Colonic mucosa (tissue), 4 donors: ENCODE data around the gene THSD7B. TPM values are rescaled to one million over a fixed set of nuclear protein-coding genes. Genes with fewer than 3 reads are reported as not detected.
A peak's percentile ranks its signal among the peaks of the same experiment; 100 is the strongest.

Experiments used
- DNase-seq: peaks from one replicate; pipeline ENCODE4 v3.0.0-alpha.2; 2020
- H3K27ac ChIP-seq: fragments of 200-600 bp; one replicate; pipeline ENCODE4 v1.8.0; 2021
- H3K27me3 ChIP-seq: fragments of 200-600 bp; one replicate; pipeline ENCODE4 v1.8.0; 2021
- H3K36me3 ChIP-seq: fragments of 200-600 bp; one replicate; pipeline ENCODE4 v1.8.0; 2021
- H3K4me1 ChIP-seq: fragments of 200-600 bp; one replicate; pipeline ENCODE4 v1.8.0; 2021; ENCODE audit warnings: mild to moderate bottlenecking
- H3K4me3 ChIP-seq: fragments of 200-600 bp; one replicate; pipeline ENCODE4 v1.8.0; 2021
- H3K9ac ChIP-seq, 2 donors: one replicate each; pipeline ENCODE4 v1.7.0; 2013; ENCODE audit warnings: control low read depth in 2 of 2, low read depth in 2 of 2, low read length in 2 of 2
- H3K9me3 ChIP-seq: fragments of 200-600 bp; one replicate; pipeline ENCODE4 v1.8.0; 2021
- CTCF ChIP-seq: fragments of 200-600 bp; IDR thresholded peaks from one replicate; pipeline ENCODE4 v1.8.0; 2022; ENCODE audit warnings: antibody characterized with exemption, mild to moderate bottlenecking
- intact Hi-C: fragments of 100-400 bp; cut with DNase I; formaldehyde crosslinking; loops from one replicate; pipeline ENCODE4 v1.14.1; 2022
- total RNA-seq, 2 donors: library from RNA; stranded (reverse); fragmentation: NEBNext Ultra II Directional in 1 of 2; extraction: Animal tissue kit (Norgen Biotek cat#: 25700) in 1 of 2; gene quantifications; one replicate each; pipeline ENCODE4 v1.2.1, GENCODE V29; 2021
- donor health status: healthy.
- donor health status: DM: no; HTN: no; CAD: no.
- donor health status: DM: no; HTN: no; CAD: no.

THSD7B gene
- total RNA-seq, 2 donors from 2014 or later, result 0.05 to 0.29 TPM

GRCh38 chr2:136766073-136766404, 694 bp downstream of the THSD7B start:
- H3K9ac ChIP-seq, result no peak overlapping the region
- H3K9me3 ChIP-seq, result no peaks in the 10 kb centered on the region
- intact Hi-C loops, result no loop called here
- H3K27ac ChIP-seq, result no peak overlapping the region
- H3K27me3 ChIP-seq, result peaks cover 28% of the 10 kb centered on the region
- H3K36me3 ChIP-seq, result no peaks in the 10 kb centered on the region
- no peak for DNase-seq
- H3K4me3 ChIP-seq, result peak overlapping the region; percentile 11
- no peak for TF ChIP-seq CTCF
- H3K4me1 ChIP-seq, result no peaks in the 10 kb centered on the region

GRCh38 chr2:136767030-136767429, 1.7 kb downstream of the THSD7B start:
- no peak for TF ChIP-seq CTCF
- H3K27me3 ChIP-seq, result peaks cover 28% of the 10 kb centered on the region
- H3K27ac ChIP-seq, result no peak overlapping the region
- H3K4me3 ChIP-seq, result no peak overlapping the region
- DNase-seq, result no peak
- no peaks in the 10 kb centered on the region for H3K9me3 ChIP-seq
- H3K36me3 ChIP-seq, result no peaks in the 10 kb centered on the region
- H3K9ac ChIP-seq, result no peak overlapping the region
- intact Hi-C loops, result no loop called here
- H3K4me1 ChIP-seq, result no peaks in the 10 kb centered on the region

- no peak for TF ChIP-seq CTCF
- intact Hi-C loops, result no loop called here
Measured at GRCh38 chr2:136769871-136770270, 4.5 kb downstream of the THSD7B start.

GRCh38 chr2:136770384-136770783, 5.0 kb downstream of the THSD7B start:
- intact Hi-C loops, result no loop called here
- Histone ChIP-seq H3K9ac (no peak overlapping the region), H3K4me1 (no peaks in the 10 kb centered on the region), H3K4me3 (no peak overlapping the region), H3K36me3 (no peaks in the 10 kb centered on the region), H3K27me3 (peaks cover 16% of the 10 kb centered on the region), H3K9me3 (no peaks in the 10 kb centered on the region), H3K27ac (no peak overlapping the region)
- no peak for TF ChIP-seq CTCF
- DNase-seq, result no peak

More at GRCh38 chr2:136769871-136770270, 4.5 kb downstream of the THSD7B start:
- Histone ChIP-seq H3K36me3 (no peaks in the 10 kb centered on the region), H3K4me1 (no peaks in the 10 kb centered on the region), H3K27me3 (peaks cover 21% of the 10 kb centered on the region), H3K9ac (no peak overlapping the region), H3K9me3 (no peaks in the 10 kb centered on the region), H3K4me3 (no peak overlapping the region), H3K27ac (no peak overlapping the region)
- no peak for DNase-seq

GRCh38 chr2:136777391-136777790, 12.0 kb downstream of the THSD7B start:
- no peak for DNase-seq
- no peaks in the 10 kb centered on the region for H3K9me3 ChIP-seq
- TF ChIP-seq CTCF, result no peak
- H3K36me3 ChIP-seq, result no peaks in the 10 kb centered on the region
- H3K27ac ChIP-seq, result no peak overlapping the region
- no peaks in the 10 kb centered on the region for H3K4me1 ChIP-seq
- H3K27me3 ChIP-seq, result no peaks in the 10 kb centered on the region
- no peak overlapping the region for H3K9ac ChIP-seq
- intact Hi-C loops, result no loop called here
- no peak overlapping the region for H3K4me3 ChIP-seq

- no peaks in the 10 kb centered on the region for H3K36me3 ChIP-seq
- intact Hi-C loops, result no loop called here
- H3K4me1 ChIP-seq, result no peaks in the 10 kb centered on the region
- TF ChIP-seq CTCF, result no peak
- H3K27ac ChIP-seq, result no peak overlapping the region
- H3K4me3 ChIP-seq, result no peak overlapping the region
- no peak for DNase-seq
- H3K9me3 ChIP-seq, result no peaks in the 10 kb centered on the region
- no peak overlapping the region for H3K9ac ChIP-seq
- no peaks in the 10 kb centered on the region for H3K27me3 ChIP-seq
Measured at GRCh38 chr2:136783856-136784255, 18.5 kb downstream of the THSD7B start.
